LHCN-M2 (cell line): ENCODE measurements around the gene WDR17. TPM values are rescaled to one million over a fixed set of nuclear protein-coding genes. Genes with fewer than 3 reads are reported as not detected.
"Not testable (repeated sequence)": the region's sequence is repeated elsewhere in the genome, so short reads cannot be mapped to it uniquely, and the experiment has no call there.

Experiments used
- DNase-seq: peaks from one replicate; pipeline ENCODE4 v3.0.0-alpha.2; 2012; ENCODE audit warnings: low read depth
- total RNA-seq: library from RNA; depleted of rRNA; stranded (reverse); fragments of >200 nt; gene quantifications from 2 replicates; pipeline ENCODE4 v1.2.3, GENCODE V29; 2014

WDR17 gene
- total RNA-seq, 1 experiment from 2014 or later: 0.11 TPM

GRCh38 chr4:176189891-176190795 is 124.5 kb downstream of the WDR17 start:
- no peak for DNase-seq

GRCh38 chr4:176191974-176192373 is 126.3 kb downstream of the WDR17 start:
- DNase-seq: peak; percentile 89

GRCh38 chr4:176193126-176193525 is 127.5 kb downstream of the WDR17 start:
- DNase-seq: peak; percentile 44

- DNase-seq: peak; percentile 90
Observed at GRCh38 chr4:176193938-176194337, 128.3 kb downstream of the WDR17 start.

GRCh38 chr4:176195184-176195978 is 129.7 kb downstream of the WDR17 start, which contains the start of gene SPATA4:
Gene SPATA4, minus strand, starts transcription at chr4:176195585. Its CDS starts 23 bp downstream, at chr4:176195562.
- DNase-seq: peak; percentile 87

GRCh38 chr4:176198316-176198903 is 132.8 kb downstream of the WDR17 start:
- DNase-seq: no peak

GRCh38 chr4:176205299-176205698 is 139.7 kb downstream of the WDR17 start:
- no peak for DNase-seq

GRCh38 chr4:176207839-176208238 is 142.2 kb downstream of the WDR17 start:
- DNase-seq: no peak

- peak; percentile 35 for DNase-seq
Observed at GRCh38 chr4:176209535-176209934, 143.9 kb downstream of the WDR17 start.

- no peak for DNase-seq
Observed at GRCh38 chr4:176210101-176210500, 144.5 kb downstream of the WDR17 start.

GRCh38 chr4:176210579-176211296 is 145.1 kb downstream of the WDR17 start:
- no peak for DNase-seq

- DNase-seq: not testable (repeated sequence)
Observed at GRCh38 chr4:176212351-176212750, 146.7 kb downstream of the WDR17 start.

- DNase-seq: no peak
Observed at GRCh38 chr4:176217510-176217909, 151.9 kb downstream of the WDR17 start.

GRCh38 chr4:176222149-176222548 is 156.5 kb downstream of the WDR17 start:
- no peak for DNase-seq

- no peak for DNase-seq
Observed at GRCh38 chr4:176223561-176223960, 157.9 kb downstream of the WDR17 start.

GRCh38 chr4:176226736-176227135 is 161.1 kb downstream of the WDR17 start:
- no peak for DNase-seq

GRCh38 chr4:176229645-176230044 is 164.0 kb downstream of the WDR17 start:
- no peak for DNase-seq
